ENCODE data around the gene ERC1.

DNA sequence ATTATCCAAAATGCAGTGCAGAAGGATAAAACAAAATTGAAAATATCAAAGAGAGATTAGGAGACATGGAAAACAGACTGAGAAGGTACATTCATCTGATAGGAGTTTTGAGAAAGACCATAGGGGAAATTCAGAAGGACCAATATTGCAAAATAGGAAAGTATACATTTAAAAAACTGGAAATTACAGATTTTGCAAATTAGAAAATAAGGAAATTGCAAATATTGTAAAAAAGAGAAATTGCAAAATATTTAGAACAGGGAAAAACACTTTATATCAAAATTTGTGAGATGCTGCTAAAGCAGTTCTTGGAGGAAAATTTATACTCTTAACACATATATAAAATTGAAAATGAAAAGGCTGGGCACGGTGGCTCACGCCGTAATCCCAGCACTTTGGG is 410.9 kb downstream of the ERC1 start:
- TF ChIP-seq, protein P1, sequence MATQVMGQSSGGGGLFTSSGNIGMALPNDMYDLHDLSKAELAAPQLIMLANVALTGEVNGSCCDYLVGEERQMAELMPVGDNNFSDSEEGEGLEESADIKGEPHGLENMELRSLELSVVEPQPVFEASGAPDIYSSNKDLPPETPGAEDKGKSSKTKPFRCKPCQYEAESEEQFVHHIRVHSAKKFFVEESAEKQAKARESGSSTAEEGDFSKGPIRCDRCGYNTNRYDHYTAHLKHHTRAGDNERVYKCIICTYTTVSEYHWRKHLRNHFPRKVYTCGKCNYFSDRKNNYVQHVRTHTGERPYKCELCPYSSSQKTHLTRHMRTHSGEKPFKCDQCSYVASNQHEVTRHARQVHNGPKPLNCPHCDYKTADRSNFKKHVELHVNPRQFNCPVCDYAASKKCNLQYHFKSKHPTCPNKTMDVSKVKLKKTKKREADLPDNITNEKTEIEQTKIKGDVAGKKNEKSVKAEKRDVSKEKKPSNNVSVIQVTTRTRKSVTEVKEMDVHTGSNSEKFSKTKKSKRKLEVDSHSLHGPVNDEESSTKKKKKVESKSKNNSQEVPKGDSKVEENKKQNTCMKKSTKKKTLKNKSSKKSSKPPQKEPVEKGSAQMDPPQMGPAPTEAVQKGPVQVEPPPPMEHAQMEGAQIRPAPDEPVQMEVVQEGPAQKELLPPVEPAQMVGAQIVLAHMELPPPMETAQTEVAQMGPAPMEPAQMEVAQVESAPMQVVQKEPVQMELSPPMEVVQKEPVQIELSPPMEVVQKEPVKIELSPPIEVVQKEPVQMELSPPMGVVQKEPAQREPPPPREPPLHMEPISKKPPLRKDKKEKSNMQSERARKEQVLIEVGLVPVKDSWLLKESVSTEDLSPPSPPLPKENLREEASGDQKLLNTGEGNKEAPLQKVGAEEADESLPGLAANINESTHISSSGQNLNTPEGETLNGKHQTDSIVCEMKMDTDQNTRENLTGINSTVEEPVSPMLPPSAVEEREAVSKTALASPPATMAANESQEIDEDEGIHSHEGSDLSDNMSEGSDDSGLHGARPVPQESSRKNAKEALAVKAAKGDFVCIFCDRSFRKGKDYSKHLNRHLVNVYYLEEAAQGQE (IDR thresholded peaks at IDR 0.05; ENCODE audit: insufficient replicate concordance, low read depth): no peak
- TF ChIP-seq, protein P2, sequence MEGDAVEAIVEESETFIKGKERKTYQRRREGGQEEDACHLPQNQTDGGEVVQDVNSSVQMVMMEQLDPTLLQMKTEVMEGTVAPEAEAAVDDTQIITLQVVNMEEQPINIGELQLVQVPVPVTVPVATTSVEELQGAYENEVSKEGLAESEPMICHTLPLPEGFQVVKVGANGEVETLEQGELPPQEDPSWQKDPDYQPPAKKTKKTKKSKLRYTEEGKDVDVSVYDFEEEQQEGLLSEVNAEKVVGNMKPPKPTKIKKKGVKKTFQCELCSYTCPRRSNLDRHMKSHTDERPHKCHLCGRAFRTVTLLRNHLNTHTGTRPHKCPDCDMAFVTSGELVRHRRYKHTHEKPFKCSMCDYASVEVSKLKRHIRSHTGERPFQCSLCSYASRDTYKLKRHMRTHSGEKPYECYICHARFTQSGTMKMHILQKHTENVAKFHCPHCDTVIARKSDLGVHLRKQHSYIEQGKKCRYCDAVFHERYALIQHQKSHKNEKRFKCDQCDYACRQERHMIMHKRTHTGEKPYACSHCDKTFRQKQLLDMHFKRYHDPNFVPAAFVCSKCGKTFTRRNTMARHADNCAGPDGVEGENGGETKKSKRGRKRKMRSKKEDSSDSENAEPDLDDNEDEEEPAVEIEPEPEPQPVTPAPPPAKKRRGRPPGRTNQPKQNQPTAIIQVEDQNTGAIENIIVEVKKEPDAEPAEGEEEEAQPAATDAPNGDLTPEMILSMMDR (IDR thresholded peaks at IDR 0.05; ENCODE audit: insufficient read depth, low read length): no peak
- TF ChIP-seq SPI1 (IDR thresholded peaks at IDR 0.05; ENCODE audit: borderline replicate concordance, low read depth) (no peak), GABPA (IDR thresholded peaks at IDR 0.05; ENCODE audit: low read depth) (no peak)
